ENCODE data around the gene ERFE.

The ERFE gene

GRCh38 chr2:238145851-238146250, 12.9 kb upstream of the ERFE start:
- ChIA-PET POLR2A (no interaction called here), CTCF (no interaction called here)
- TF ChIP-seq PKNOX1 (IDR thresholded peaks at IDR 0.05) (no peak), L3MBTL2 (conservative IDR thresholded peaks at IDR 0.05) (no peak), CTBP1 (IDR thresholded peaks at IDR 0.05; ENCODE audit: borderline replicate concordance) (no peak), HDGF (IDR thresholded peaks at IDR 0.05; ENCODE audit: borderline replicate concordance) (no peak), FOXK2 (IDR thresholded peaks at IDR 0.05) (no peak), LEF1 (IDR thresholded peaks at IDR 0.05; ENCODE audit: borderline replicate concordance) (no peak), TARDBP (IDR thresholded peaks at IDR 0.05) (no peak), ZNF384 (IDR thresholded peaks at IDR 0.05) (no peak), ELF4 (IDR thresholded peaks at IDR 0.05) (no peak), SP1 (IDR thresholded peaks at IDR 0.05) (no peak), FOXA1 (IDR thresholded peaks at IDR 0.05) (no peak), ARNT (IDR thresholded peaks at IDR 0.05) (no peak), FOXM1 (IDR thresholded peaks at IDR 0.05; ENCODE audit: borderline replicate concordance) (no peak), SUZ12 (IDR thresholded peaks at IDR 0.05) (no peak), NFRKB (IDR thresholded peaks at IDR 0.05) (no peak)
- no peak for DNase-seq (ENCODE audit: extremely low spot score)

GRCh38 chr2:238146884-238147544, 11.8 kb upstream of the ERFE start:
- DNase-seq (ENCODE audit: extremely low spot score), result no peak
- TF ChIP-seq ZNF384 (IDR thresholded peaks at IDR 0.05), result no peak
- no peak for TF ChIP-seq LEF1 (IDR thresholded peaks at IDR 0.05; ENCODE audit: borderline replicate concordance)
- TF ChIP-seq BHLHE40 (IDR thresholded peaks at IDR 0.05; ENCODE audit: borderline replicate concordance), result no peak
- no peak for TF ChIP-seq SP1 (IDR thresholded peaks at IDR 0.05)
- TF ChIP-seq L3MBTL2 (conservative IDR thresholded peaks at IDR 0.05), result no peak
- no peak for TF ChIP-seq TARDBP (IDR thresholded peaks at IDR 0.05)
- no peak for TF ChIP-seq SUZ12 (IDR thresholded peaks at IDR 0.05)
- ChIA-PET CTCF (interaction anchor here (0.6 to 0.7 kb wide), 2 partner anchors 39 to 1117 kb away, joined by 4 to 10 read pairs; no protein-coding TSS in a partner anchor), POLR2A (no interaction called here)

GRCh38 chr2:238148981-238149380, 9.8 kb upstream of the ERFE start:
- ChIA-PET POLR2A (no interaction called here), CTCF (no interaction called here)
- no peak for DNase-seq (ENCODE audit: extremely low spot score)
- no peak for TF ChIP-seq BHLHE40 (IDR thresholded peaks at IDR 0.05; ENCODE audit: borderline replicate concordance)
- no peak for TF ChIP-seq PKNOX1 (IDR thresholded peaks at IDR 0.05)
- no peak for TF ChIP-seq LEF1 (IDR thresholded peaks at IDR 0.05; ENCODE audit: borderline replicate concordance)
- no peak for TF ChIP-seq L3MBTL2 (conservative IDR thresholded peaks at IDR 0.05)
- TF ChIP-seq ARNT (IDR thresholded peaks at IDR 0.05), result no peak
- TF ChIP-seq FOXA1 (IDR thresholded peaks at IDR 0.05), result no peak
- TF ChIP-seq TARDBP (IDR thresholded peaks at IDR 0.05), result no peak
- no peak for TF ChIP-seq ELF4 (IDR thresholded peaks at IDR 0.05)
- no peak for TF ChIP-seq NFRKB (IDR thresholded peaks at IDR 0.05)
- no peak for TF ChIP-seq SP1 (IDR thresholded peaks at IDR 0.05)
- TF ChIP-seq FOXM1 (IDR thresholded peaks at IDR 0.05; ENCODE audit: borderline replicate concordance), result no peak
- no peak for TF ChIP-seq ZNF384 (IDR thresholded peaks at IDR 0.05)
- TF ChIP-seq SUZ12 (IDR thresholded peaks at IDR 0.05), result no peak
- no peak for TF ChIP-seq CTBP1 (IDR thresholded peaks at IDR 0.05; ENCODE audit: borderline replicate concordance)
- TF ChIP-seq HDGF (IDR thresholded peaks at IDR 0.05; ENCODE audit: borderline replicate concordance), result no peak
- no peak for TF ChIP-seq FOXK2 (IDR thresholded peaks at IDR 0.05)

- no peak for DNase-seq (ENCODE audit: extremely low spot score)
- TF ChIP-seq ZNF384 (IDR thresholded peaks at IDR 0.05), result no peak
- no peak for TF ChIP-seq ARNT (IDR thresholded peaks at IDR 0.05)
- TF ChIP-seq LEF1 (IDR thresholded peaks at IDR 0.05; ENCODE audit: borderline replicate concordance), result no peak
- TF ChIP-seq TARDBP (IDR thresholded peaks at IDR 0.05), result no peak
- TF ChIP-seq L3MBTL2 (conservative IDR thresholded peaks at IDR 0.05), result no peak
- TF ChIP-seq HDGF (IDR thresholded peaks at IDR 0.05; ENCODE audit: borderline replicate concordance), result no peak
- no peak for TF ChIP-seq ELF4 (IDR thresholded peaks at IDR 0.05)
- no peak for TF ChIP-seq FOXM1 (IDR thresholded peaks at IDR 0.05; ENCODE audit: borderline replicate concordance)
- no peak for TF ChIP-seq PKNOX1 (IDR thresholded peaks at IDR 0.05)
- no peak for TF ChIP-seq BHLHE40 (IDR thresholded peaks at IDR 0.05; ENCODE audit: borderline replicate concordance)
- no peak for TF ChIP-seq NFRKB (IDR thresholded peaks at IDR 0.05)
- TF ChIP-seq SP1 (IDR thresholded peaks at IDR 0.05), result no peak
- no peak for TF ChIP-seq CTBP1 (IDR thresholded peaks at IDR 0.05; ENCODE audit: borderline replicate concordance)
- no peak for TF ChIP-seq SUZ12 (IDR thresholded peaks at IDR 0.05)
- TF ChIP-seq FOXK2 (IDR thresholded peaks at IDR 0.05), result no peak
- no peak for TF ChIP-seq FOXA1 (IDR thresholded peaks at IDR 0.05)
- ChIA-PET CTCF (no interaction called here), POLR2A (no interaction called here)
These were observed 8.8 kb upstream of the ERFE start for GRCh38 chr2:238149841-238150572.

- TF ChIP-seq FOXK2 (IDR thresholded peaks at IDR 0.05), result no peak
- TF ChIP-seq L3MBTL2 (conservative IDR thresholded peaks at IDR 0.05), result no peak
- TF ChIP-seq FOXM1 (IDR thresholded peaks at IDR 0.05; ENCODE audit: borderline replicate concordance), result no peak
- ChIA-PET POLR2A (no interaction called here), CTCF (no interaction called here)
- DNase-seq (ENCODE audit: extremely low spot score), result no peak
These were observed 8.1 kb upstream of the ERFE start for GRCh38 chr2:238150686-238151085.

- CTCF ChIA-PET, result no interaction called here
- no peak for DNase-seq (ENCODE audit: extremely low spot score)
- POLR2A ChIA-PET, result interaction anchor here (1.1 kb wide), 1 partner anchor 9 kb away, joined by 3 read pairs; no protein-coding TSS in a partner anchor
- TF ChIP-seq FOXA1 (IDR thresholded peaks at IDR 0.05), result no peak
- TF ChIP-seq LEF1 (IDR thresholded peaks at IDR 0.05; ENCODE audit: borderline replicate concordance), result no peak
- no peak for TF ChIP-seq SP1 (IDR thresholded peaks at IDR 0.05)
- no peak for TF ChIP-seq TARDBP (IDR thresholded peaks at IDR 0.05)
- TF ChIP-seq NFRKB (IDR thresholded peaks at IDR 0.05), result no peak
- no peak for TF ChIP-seq L3MBTL2 (conservative IDR thresholded peaks at IDR 0.05)
- TF ChIP-seq PKNOX1 (IDR thresholded peaks at IDR 0.05), result no peak
- no peak for TF ChIP-seq CTBP1 (IDR thresholded peaks at IDR 0.05; ENCODE audit: borderline replicate concordance)
- TF ChIP-seq ELF4 (IDR thresholded peaks at IDR 0.05), result no peak
- TF ChIP-seq ARNT (IDR thresholded peaks at IDR 0.05), result no peak
- no peak for TF ChIP-seq ZNF384 (IDR thresholded peaks at IDR 0.05)
- TF ChIP-seq BHLHE40 (IDR thresholded peaks at IDR 0.05; ENCODE audit: borderline replicate concordance), result no peak
- TF ChIP-seq FOXK2 (IDR thresholded peaks at IDR 0.05), result no peak
- TF ChIP-seq FOXM1 (IDR thresholded peaks at IDR 0.05; ENCODE audit: borderline replicate concordance), result no peak
- no peak for TF ChIP-seq SUZ12 (IDR thresholded peaks at IDR 0.05)
These were observed 7.6 kb upstream of the ERFE start for GRCh38 chr2:238151205-238151604.

Data from HEK293T (cell line).